Activated naive CD4-positive, alpha-beta T cell (primary cell): ENCODE data around the gene CREB5.
"Not testable (repeated sequence)": the region's sequence is repeated elsewhere in the genome, so short reads cannot be mapped to it uniquely, and the experiment has no call there.

Source experiments
- DNase-seq, 4 experiments: peaks; one replicate each; lab custom pipeline; 2025; lab: John Stamatoyannopoulos, UW

The CREB5 gene

GRCh38 chr7:28784171-28784902, 372.0 kb downstream of the CREB5 start:
- no peak for DNase-seq

DNA sequence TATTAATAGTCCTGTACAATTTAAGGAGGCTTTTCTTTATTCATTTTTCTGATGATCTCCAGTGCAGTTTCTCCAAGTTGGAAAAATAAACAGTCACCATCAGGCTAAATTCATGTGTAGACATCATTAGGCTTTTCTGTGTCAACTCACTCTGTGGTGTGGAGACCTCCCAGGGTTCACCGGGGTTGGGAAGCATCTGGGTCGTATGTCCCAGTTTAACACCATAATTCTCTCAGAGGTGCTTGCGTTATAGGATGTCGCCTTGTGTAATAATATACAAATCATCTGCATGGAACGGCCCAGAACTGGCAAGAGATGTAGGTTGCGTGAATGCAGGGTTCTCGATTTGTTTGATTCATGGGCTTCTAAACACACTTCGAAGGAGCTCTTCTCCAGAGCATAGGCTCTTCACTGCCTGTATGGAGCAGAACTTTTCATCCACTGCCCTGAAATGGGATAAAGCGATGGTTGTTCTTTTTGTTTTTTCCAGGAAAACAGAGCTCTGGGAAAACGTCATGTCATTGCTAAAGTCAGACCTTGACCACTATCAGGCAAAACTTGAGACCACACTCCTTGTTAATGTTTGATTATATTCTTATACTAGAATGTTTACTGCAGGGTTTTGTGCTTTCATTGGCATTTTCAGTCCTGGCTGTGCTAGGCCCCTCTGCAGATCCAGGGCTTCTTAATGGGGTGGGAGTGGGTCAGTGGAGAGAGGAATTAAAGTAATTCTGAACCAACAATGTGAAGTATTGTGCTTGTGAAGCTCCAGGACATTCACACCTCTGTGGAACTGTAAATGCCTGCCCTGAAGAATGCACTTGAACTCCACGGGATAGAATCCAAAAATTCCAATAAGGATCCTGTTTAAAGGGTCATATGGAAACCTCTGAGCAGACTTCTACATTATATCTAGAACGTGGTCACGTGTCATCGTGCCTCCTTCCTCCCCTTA, 373.0 kb downstream of the CREB5 start:
- DNase-seq, result no peak

- DNase-seq, result not testable (repeated sequence)
Observed at GRCh38 chr7:28786156-28786555, 373.8 kb downstream of the CREB5 start.

GRCh38 chr7:28787106-28787505, 374.8 kb downstream of the CREB5 start:
- DNase-seq, result no peak

DNA sequence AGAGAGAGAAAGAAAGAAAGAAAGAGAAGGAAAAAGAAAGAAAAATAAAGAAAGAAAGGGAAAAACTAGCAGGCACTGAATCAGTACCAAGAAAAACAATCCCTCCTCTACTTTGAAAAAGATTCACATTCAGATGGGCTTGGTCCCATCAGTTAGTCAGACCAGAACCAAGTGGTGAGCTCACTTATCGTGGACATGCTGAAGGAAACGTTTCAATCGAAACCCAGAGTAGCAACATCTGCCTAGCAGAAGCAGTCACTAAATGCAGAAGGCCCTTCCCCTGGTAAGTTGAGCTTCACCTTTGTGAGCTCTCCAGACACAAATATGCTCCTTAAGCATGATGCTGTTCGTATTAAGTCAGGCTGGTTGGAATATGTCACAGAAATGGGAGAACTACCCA, 378.1 kb downstream of the CREB5 start:
- no peak for DNase-seq

DNA sequence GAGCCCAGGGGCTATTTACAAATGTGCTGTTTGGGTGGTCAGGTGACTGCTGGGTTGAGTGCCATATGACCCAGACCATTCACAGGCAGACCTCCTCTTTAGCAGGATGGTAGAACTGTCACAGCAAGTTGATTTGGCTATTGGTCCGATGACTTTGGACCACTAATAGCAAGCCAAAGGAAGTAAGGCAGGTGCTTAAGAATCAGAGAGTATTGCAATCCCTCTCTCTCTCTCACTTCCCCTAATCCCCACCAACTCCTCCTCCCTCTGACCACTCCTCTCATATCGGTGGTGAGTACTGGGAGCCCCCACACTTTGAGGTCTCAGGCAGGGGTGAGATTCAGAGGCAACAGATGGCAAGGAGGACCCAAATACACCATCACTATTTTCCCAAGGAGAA, 380.5 kb downstream of the CREB5 start:
- DNase-seq, result no peak

DNA sequence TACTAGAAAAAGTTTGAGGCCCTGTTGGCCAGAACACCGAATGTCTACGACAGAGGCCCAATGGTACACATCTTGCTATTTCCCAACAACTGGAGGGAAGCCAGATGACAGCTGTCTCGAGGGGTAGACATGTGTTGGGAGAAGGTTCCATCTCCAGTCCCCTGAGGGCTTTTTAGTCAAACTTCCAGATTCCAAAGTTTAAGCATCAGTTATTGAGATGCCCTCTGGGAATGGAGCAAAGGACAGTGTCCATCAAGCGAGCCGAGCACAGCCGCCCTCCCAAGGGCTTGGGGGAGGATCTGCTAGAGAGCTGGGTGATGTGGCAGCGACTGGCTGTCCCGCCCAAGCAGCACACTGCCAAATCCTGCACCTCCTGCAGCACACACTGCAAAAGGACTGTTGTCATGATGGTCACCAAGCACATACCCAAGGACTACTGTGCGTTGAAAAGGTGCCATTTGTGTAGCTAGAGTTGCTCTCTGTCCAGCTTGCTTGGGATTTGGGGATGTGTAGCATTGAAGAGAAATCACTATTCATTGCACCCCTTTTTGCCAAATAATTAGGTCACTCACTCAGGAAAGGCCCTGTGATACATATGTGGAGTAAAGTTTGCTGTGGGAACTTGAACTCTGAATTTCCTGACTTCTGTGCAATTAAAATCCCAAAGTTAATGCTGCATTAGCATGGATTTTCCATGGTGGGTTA, 381.2 kb downstream of the CREB5 start:
- DNase-seq, result no peak

DNA sequence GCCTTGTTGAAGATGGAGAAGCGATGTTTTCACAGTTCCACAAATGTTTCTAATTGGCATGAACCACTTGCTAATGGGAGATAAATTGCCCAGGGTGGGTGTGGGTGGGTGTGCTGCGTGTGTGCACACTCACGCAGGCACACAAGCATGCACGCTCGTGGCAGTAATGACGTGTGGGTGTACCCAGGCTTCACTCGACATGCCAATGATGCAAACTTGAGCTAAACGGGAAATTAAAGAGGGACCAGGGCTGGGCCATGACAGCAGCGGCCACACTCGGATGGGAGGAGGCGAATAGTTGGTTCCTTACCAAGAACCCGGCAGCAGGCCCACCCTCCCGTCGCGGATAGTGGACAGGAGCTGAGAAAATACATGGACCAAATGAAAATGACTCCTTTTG, 386.0 kb downstream of the CREB5 start:
- DNase-seq, result no peak

DNA sequence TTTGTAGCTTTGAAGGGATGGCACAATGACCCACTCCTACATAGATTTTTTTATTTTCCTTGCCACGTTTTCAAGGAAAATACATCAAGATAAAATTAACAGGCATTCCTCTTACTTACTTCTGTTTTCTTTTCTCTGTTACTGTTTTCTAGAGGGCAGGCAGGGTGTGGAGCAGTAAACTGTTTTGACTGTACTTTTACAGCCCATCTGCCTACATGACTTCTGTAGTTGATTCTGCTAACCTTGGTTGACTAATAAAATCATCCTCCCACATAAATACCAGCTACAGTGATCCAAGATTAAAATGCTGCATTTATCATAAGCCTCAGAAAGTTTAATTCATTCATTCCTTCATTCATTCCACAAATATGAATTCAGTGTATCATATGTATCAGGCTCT, 387.3 kb downstream of the CREB5 start:
- DNase-seq, result no peak

GRCh38 chr7:28800150-28800549, 387.8 kb downstream of the CREB5 start:
- DNase-seq, result no peak

DNA sequence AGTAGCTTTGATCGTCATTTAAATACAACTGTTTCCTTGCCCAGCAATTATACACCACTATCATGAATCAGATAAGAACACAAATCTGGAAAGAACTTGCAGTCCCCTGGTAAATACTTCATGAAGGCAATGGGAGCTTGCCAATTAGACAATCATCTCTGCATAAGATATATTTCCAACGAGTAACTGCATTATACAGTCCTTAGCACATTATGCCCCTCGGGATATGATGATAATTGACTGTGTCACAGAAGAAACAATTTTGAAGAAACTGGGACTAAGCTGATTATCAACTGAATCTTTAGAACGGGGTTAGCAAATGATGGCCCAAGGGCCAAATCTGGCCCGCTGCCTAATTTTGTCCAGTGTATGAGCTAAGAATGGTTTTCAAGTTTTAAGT, 390.1 kb downstream of the CREB5 start:
- DNase-seq, result no peak

- DNase-seq, result no peak
Observed at GRCh38 chr7:28804157-28804556, 391.8 kb downstream of the CREB5 start.

DNA sequence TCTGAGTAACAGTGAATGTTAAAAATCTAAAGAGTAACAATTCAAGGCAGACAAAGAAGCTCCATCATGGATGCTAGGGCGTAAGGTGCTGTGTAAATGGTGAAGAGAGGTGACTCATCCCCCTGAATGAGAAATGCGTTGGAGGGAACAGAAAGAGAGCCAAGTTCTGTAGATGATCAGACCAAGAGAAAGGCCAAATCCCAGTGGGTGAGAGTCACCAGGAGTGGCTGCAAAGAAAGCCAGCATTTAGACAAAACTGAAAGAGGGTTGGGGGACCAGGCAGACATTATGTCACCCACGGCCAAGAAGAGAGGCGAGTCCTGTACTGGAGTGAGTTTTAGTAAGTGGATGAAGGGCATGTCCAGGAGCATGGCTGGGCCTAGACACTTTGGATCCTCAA, 392.7 kb downstream of the CREB5 start:
- no peak for DNase-seq

GRCh38 chr7:28806841-28807240, 394.5 kb downstream of the CREB5 start:
- no peak for DNase-seq

DNA sequence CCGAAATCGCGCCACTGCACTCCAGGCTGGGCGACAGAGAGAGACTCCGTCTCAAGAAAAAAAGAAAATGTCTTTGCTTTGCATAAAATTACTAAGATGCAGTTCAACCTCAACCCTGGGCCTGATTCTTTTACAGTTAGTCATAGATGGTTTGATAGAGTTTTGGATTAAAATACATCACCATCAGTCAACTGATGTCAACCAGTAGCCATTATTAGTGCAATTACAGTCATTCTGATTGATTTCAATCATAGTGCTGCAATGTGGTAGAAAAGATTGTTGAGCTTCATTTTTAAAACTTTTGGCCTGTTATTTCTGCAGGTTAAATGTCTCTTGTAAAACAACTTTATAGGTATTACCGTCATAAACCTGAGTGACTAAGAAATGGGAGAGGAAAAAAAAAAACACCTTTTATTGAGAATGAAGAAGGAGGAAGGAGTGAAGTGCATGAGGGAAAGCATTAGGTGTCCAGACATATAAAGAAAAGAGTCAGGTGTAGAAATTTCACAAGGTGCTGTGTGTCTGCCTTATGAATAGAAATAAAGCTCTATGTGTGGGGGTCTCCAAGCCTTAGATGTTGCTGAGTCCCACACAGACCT, 395.2 kb downstream of the CREB5 start:
- no peak for DNase-seq

DNA sequence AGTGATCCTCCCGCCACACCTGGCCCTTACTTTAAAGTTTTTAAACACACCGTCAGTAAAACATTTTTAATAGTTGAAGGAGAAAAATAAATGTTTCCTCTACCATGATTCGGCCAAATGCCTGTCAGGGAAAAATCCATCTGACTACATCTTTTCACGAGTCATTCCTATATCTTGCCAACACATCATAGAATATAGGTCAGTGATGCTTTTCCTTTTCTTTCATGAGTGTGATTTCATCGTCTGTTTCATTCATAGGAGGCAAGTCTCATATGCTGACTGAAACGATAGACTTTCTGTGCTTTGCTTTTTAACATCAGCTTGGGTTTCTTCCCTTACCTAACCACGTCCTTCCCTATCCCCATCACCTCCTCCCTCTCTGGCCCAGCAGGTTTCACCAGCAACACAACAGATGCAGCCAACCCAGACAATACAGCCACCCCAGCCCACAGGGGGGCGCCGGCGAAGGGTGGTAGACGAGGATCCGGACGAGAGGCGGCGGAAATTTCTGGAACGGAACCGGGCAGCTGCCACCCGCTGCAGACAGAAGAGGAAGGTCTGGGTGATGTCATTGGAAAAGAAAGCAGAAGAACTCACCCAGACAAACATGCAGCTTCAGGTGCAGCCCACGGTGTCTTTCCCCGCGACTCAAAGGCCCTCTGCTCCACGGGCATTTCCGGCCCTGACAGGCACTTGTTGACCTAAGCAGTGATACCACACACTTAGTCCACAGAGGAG, 396.6 kb downstream of the CREB5 start:
- no peak for DNase-seq

DNA sequence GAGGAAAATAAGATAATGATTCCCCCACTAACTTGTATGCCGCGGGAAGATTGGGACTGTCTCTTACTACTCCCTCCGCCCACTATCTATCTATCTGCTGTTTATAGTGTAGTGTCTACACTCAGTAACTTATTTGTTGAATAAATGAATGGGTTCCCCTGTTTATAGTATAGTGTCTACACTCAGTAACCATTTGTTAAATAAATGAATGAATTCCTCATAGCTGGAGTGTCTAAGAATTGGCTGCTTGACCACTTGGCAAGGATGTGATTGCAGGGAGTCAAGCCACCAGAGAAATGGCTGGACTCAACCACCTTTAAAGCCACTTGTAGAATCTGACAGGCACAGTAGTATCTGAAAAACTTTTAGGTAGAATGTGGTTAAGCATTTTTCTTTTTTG, 398.7 kb downstream of the CREB5 start:
- no peak for DNase-seq

GRCh38 chr7:28811701-28812430, 399.5 kb downstream of the CREB5 start:
- DNase-seq, result no peak

- no peak for DNase-seq
Observed at GRCh38 chr7:28812616-28813015, 400.3 kb downstream of the CREB5 start.

- DNase-seq, result no peak
Observed at GRCh38 chr7:28813243-28813962, 401.1 kb downstream of the CREB5 start.
